Large intestine (tissue), 3 donors: ENCODE data around the gene MED13. TPM values are rescaled to one million over a fixed set of nuclear protein-coding genes. Genes with fewer than 3 reads are reported as not detected.
"Not testable (repeated sequence)": the region's sequence is repeated elsewhere in the genome, so short reads cannot be mapped to it uniquely, and the experiment has no call there.

Experiments
- DNase-seq, 2 donors: peaks; one replicate each; pipeline versions ENCODE4 v3.0.0 to v3.0.0-alpha.2; 2013
- H3K27ac ChIP-seq: one replicate; pipeline ENCODE4 v1.5.1; 2013; ENCODE audit warnings: low read length
- H3K27me3 ChIP-seq: 2 replicates; pipeline ENCODE4 v1.6.1; 2013; ENCODE audit warnings: low read length; ENCODE audit not compliant: control insufficient read depth, insufficient read depth
- H3K36me3 ChIP-seq: 2 replicates; pipeline ENCODE4 v1.6.1; 2013; ENCODE audit warnings: low read length; ENCODE audit not compliant: control insufficient read depth, insufficient read depth
- H3K4me1 ChIP-seq: one replicate; pipeline ENCODE4 v1.6.1; 2013; ENCODE audit warnings: low read length; ENCODE audit not compliant: control insufficient read depth, insufficient read depth
- H3K4me3 ChIP-seq: one replicate; pipeline ENCODE4 v1.5.1; 2013; ENCODE audit warnings: low read length
- H3K9me3 ChIP-seq: one replicate; pipeline ENCODE4 v1.6.1; 2013; ENCODE audit warnings: mild to moderate bottlenecking, low read depth, low read length, moderate library complexity; ENCODE audit not compliant: control insufficient read depth
- WGBS: methylation state at CpG from one replicate; pipeline ENCODE4 v1.1.5; 2013; ENCODE audit warnings: low lambda C conversion rate; ENCODE audit not compliant: insufficient coverage; 5-methylcytosine and 5-hydroxymethylcytosine counted together
- polyA plus RNA-seq: library from polyadenylated mRNA; unstranded; fragments of 120-200 nt; gene quantifications from one replicate; pipeline ENCODE4 v1.2.1, GENCODE V29; 2013

Gene MED13
- polyA plus RNA-seq, 1 donor: 29.3 TPM

- no peaks in the 10 kb centered on the region for H3K4me1 ChIP-seq
- peaks cover 17% of the 10 kb centered on the region for H3K36me3 ChIP-seq
- H3K27ac ChIP-seq: no peak overlapping the region
- H3K27me3 ChIP-seq: no peaks in the 10 kb centered on the region
- no peak for DNase-seq
- no peak overlapping the region for H3K4me3 ChIP-seq
- H3K9me3 ChIP-seq: no peaks in the 10 kb centered on the region
- 100% methylated on average over 2 of the region's 3 CpGs for WGBS
Measured at GRCh38 chr17:62000186-62000585, 64.9 kb downstream of the MED13 start.

GRCh38 chr17:61998534-61998933, 66.5 kb downstream of the MED13 start:
- no CpG with 5 or more reads among the region's 4 CpGs for WGBS
- not testable (repeated sequence) for H3K36me3 ChIP-seq, H3K27me3 ChIP-seq, H3K27ac ChIP-seq, H3K4me3 ChIP-seq, DNase-seq, H3K9me3 ChIP-seq, H3K4me1 ChIP-seq

DNA sequence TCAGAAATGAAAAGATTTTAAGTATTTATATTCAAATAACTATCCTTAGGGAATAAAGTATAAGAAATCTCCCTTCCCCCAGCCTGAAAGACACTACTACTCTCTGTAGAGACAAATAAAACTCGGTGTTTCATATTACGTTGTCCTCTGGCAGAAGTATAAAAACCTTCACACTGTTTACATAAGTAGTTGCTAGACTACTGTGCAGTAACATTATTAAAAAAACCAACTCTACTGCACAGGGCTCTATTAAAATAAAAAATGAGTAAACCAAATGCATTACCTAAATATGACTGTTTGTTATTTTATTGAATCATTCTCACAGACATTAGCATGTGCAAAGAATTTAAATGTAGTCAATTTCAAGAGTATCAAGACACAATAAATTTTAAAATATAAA, 67.4 kb downstream of the MED13 start:
- DNase-seq: no peak
- Histone ChIP-seq H3K27ac (no peak overlapping the region), H3K4me1 (no peaks in the 10 kb centered on the region), H3K36me3 (peaks cover 10% of the 10 kb centered on the region), H3K9me3 (no peaks in the 10 kb centered on the region), H3K4me3 (no peak overlapping the region), H3K27me3 (no peaks in the 10 kb centered on the region)
- no CpG with 5 or more reads among the region's 2 CpGs for WGBS

- H3K36me3 ChIP-seq: peaks cover 13% of the 10 kb centered on the region
- H3K9me3 ChIP-seq: no peaks in the 10 kb centered on the region
- no peak for DNase-seq
- H3K27me3 ChIP-seq: no peaks in the 10 kb centered on the region
- H3K4me1 ChIP-seq: no peaks in the 10 kb centered on the region
- no peak overlapping the region for H3K4me3 ChIP-seq
- WGBS: 80% methylated on average over 1 of the region's 4 CpGs
- no peak overlapping the region for H3K27ac ChIP-seq
Measured at GRCh38 chr17:61996916-61997605, 68.0 kb downstream of the MED13 start.

DNA sequence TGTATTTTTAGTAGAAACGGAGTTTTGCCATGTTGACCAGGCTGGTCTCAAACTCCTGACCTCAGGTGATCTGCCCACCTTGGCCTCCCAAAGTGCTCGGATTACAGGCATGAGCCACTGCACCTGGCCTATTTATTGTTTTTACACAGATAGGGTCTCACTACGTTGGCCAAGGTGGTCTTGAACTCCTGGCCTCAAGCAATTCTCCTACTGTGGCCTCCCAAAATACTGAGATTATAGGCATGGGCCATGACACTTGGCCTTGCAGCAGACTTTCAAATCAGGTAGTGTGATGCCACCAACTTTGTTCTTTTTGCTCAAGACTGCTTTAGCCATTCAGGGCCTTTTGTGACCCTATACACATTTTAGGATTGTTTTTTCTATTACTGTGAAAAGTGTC, 75.6 kb downstream of the MED13 start:
- Histone ChIP-seq H3K36me3 (peaks cover 40% of the 10 kb centered on the region), H3K4me1 (no peaks in the 10 kb centered on the region), H3K27me3 (no peaks in the 10 kb centered on the region), H3K4me3 (no peak overlapping the region), H3K27ac (no peak overlapping the region), H3K9me3 (no peaks in the 10 kb centered on the region)
- no CpG with 5 or more reads among the region's 3 CpGs for WGBS
- DNase-seq: no peak

DNA sequence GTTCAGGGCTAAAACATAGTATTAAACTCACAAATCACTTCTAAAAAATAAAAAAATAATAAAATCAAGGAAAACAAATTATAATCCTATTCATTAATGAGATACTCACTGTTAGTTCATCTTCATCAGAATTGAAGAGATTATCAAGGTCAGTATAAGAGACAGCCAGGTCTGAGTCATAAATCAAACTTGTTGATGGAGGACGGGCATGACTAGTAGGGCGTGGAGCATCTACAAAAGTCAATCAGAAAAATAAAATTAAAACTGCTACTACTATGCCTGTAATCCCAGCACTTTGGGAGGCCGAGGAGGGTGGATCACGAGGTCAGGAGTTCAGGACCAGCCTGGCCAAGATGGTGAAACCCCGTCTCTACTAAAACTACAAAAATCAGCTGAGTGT, 78.2 kb downstream of the MED13 start:
- Histone ChIP-seq H3K4me3 (no peak overlapping the region), H3K4me1 (no peaks in the 10 kb centered on the region), H3K27me3 (no peaks in the 10 kb centered on the region), H3K27ac (no peak overlapping the region), H3K9me3 (no peaks in the 10 kb centered on the region), H3K36me3 (peaks cover 48% of the 10 kb centered on the region)
- WGBS: 67% methylated on average over 1 of the region's 5 CpGs
- DNase-seq: no peak

- DNase-seq: no peak
- 78% methylated on average over 4 of the region's 4 CpGs for WGBS
- no peak overlapping the region for H3K27ac ChIP-seq
- no peaks in the 10 kb centered on the region for H3K4me1 ChIP-seq
- no peaks in the 10 kb centered on the region for H3K27me3 ChIP-seq
- H3K9me3 ChIP-seq: no peaks in the 10 kb centered on the region
- peaks cover 51% of the 10 kb centered on the region for H3K36me3 ChIP-seq
- H3K4me3 ChIP-seq: no peak overlapping the region
Measured at GRCh38 chr17:61984821-61985220, 80.3 kb downstream of the MED13 start.

- Histone ChIP-seq H3K9me3 (no peaks in the 10 kb centered on the region), H3K27ac (no peak overlapping the region), H3K36me3 (peaks cover 56% of the 10 kb centered on the region), H3K4me1 (no peaks in the 10 kb centered on the region), H3K4me3 (no peak overlapping the region), H3K27me3 (no peaks in the 10 kb centered on the region)
- DNase-seq: no peak
Measured at GRCh38 chr17:61981323-61981722, 83.8 kb downstream of the MED13 start.

DNA sequence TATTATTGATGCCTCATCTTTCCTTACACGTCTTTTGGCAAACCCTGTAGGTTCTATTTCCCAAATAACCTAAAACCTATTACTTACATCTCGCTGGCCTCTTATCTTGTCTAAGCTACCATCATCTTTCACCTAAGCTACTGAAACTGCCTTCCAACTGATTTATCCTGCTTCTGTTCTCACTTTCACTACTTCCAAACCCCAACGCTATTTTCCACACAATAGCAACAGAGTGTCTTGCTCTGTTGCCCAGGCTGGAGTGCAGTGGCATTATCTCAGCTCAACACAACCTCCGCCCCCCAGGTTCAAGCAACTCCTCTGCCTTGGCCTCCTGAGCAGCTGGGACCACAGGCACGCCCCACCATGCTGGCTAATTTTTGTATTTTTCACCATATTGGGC, 84.5 kb downstream of the MED13 start:
- Histone ChIP-seq H3K4me1 (no peaks in the 10 kb centered on the region), H3K27ac (no peak overlapping the region), H3K36me3 (peaks cover 56% of the 10 kb centered on the region), H3K9me3 (no peaks in the 10 kb centered on the region), H3K27me3 (no peaks in the 10 kb centered on the region), H3K4me3 (no peak overlapping the region)
- no CpG with 5 or more reads among the region's 5 CpGs for WGBS
- no peak for DNase-seq

DNA sequence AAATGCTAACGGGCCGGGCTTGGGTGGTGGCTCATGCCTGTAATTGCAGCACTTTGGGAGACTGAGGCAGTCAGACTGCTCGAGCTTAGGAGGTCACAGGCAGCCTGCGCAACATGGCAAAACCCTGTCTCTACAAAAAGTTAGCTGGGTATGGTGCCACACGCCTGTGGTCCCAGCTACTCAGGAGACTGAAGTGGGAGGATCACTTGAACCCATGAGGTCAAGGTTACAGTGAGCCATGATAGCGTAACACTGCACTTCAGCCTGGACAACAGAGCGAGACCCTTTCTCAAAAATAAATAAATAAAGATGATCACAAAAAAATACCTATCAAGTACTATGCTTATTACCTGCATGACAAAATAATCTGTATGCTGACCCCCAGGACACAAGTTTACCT, 91.0 kb downstream of the MED13 start:
- 100% methylated on average over 2 of the region's 7 CpGs for WGBS
- H3K4me3 ChIP-seq: no peak overlapping the region
- H3K4me1 ChIP-seq: no peaks in the 10 kb centered on the region
- no peak for DNase-seq
- H3K27ac ChIP-seq: no peak overlapping the region
- no peaks in the 10 kb centered on the region for H3K27me3 ChIP-seq
- no peaks in the 10 kb centered on the region for H3K9me3 ChIP-seq
- H3K36me3 ChIP-seq: peaks cover 51% of the 10 kb centered on the region

DNA sequence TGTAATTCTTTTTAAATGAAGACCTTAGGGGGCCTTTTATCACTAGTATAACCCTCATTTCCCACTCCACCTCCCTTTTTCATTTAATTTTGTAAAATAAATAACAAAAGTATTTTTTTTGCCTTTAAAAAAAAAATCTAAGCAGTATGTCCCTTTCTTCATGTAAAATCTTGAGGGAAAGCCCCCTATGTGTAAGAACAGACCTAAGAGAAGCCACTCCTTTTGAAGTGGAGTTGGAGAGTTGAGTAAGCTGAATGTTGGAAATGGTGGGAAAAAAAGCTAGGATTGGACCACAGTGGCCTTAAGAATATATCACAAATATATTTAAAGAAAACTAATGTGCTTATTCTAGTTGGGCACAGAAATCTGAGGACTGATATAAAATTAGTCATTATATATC, 92.8 kb downstream of the MED13 start:
- no peaks in the 10 kb centered on the region for H3K27me3 ChIP-seq
- no peaks in the 10 kb centered on the region for H3K9me3 ChIP-seq
- no peak overlapping the region for H3K27ac ChIP-seq
- DNase-seq: no peak
- peaks cover 58% of the 10 kb centered on the region for H3K36me3 ChIP-seq
- H3K4me1 ChIP-seq: no peaks in the 10 kb centered on the region
- no peak overlapping the region for H3K4me3 ChIP-seq
